GM12892 (cell line): ENCODE results near the gene KLF3.

ENCODE experiments used
- POLR2A ChIP-seq: IDR thresholded peaks from 2 replicates; pipeline ENCODE4 v1.6.1; 2011; ENCODE audit warnings: low read depth, low read length, control low read depth
- POLR2AphosphoS5 ChIP-seq: IDR thresholded peaks from 2 replicates; pipeline ENCODE4 v1.6.1; 2011; ENCODE audit warnings: low read depth, low read length, control low read depth
- TAF1 ChIP-seq: IDR thresholded peaks from 2 replicates; pipeline ENCODE4 v1.6.1; 2011; ENCODE audit warnings: low read depth, mild to moderate bottlenecking, control low read depth, low read length, borderline replicate concordance

GRCh38 chr4:38630519-38630918, 33.5 kb upstream of the KLF3 start:
- TF ChIP-seq POLR2A (no peak), TAF1 (no peak), POLR2AphosphoS5 (no peak)
